HepG2 (cell line): ENCODE data around the gene FGF14. TPM values are rescaled to one million over a fixed set of nuclear protein-coding genes. Genes with fewer than 3 reads are reported as not detected.

Experiments
- ATAC-seq: fragments of 200-7000 bp; cut with Tn5 transposase; 3 replicates; pipeline ENCODE4 v1.9.1; 2020; ENCODE audit warnings: mild to moderate bottlenecking, moderate library complexity
- BruUV-seq: library from RNA; stranded (reverse); fragments of 400-500 nt; replicated peaks from 2 replicates; lab custom pipeline; 2021; lab: Mats Ljungman, UMichigan
- CTCF ChIA-PET: fragments of 300-600 bp; formaldehyde crosslinking; extraction: SDS; loops from one replicate; lab custom pipeline; 2021; ENCODE audit warnings: low total read pairs, inconsistent platforms, low intra/inter-chr PET ratio; lab: Yijun Ruan, JAX
- POLR2A ChIA-PET: fragments of 350-600 bp; sonication (Branson Sonifier 250); formaldehyde crosslinking; loops from one replicate; lab custom pipeline; 2020; ENCODE audit warnings: antibody characterized with exemption, inconsistent platforms; lab: Yijun Ruan, JAX
- DNase-seq: peaks from one replicate; pipeline ENCODE4 v3.0.0-alpha.2; 2015; ENCODE audit warnings: low spot score
- FAIRE-seq: peaks from 3 replicates; lab custom pipeline; 2011; peaks lifted over from hg19 to GRCh38; lab: Jason Lieb, UNC
- H2AFZ ChIP-seq: one replicate; pipeline ENCODE4 v1.6.1; 2011; ENCODE audit warnings: low read length, inconsistent platforms
- H3K27ac ChIP-seq: fragments of 300-600 bp; 3 replicates; pipeline ENCODE4 v1.8.0; 2011; ENCODE audit warnings: mixed run types, mild to moderate bottlenecking, mixed read lengths, low read length, inconsistent platforms; ENCODE audit not compliant: insufficient read depth; ENCODE audit errors: extremely low read length
- H3K27me3 ChIP-seq, 2 experiments: fragments of 200-600 bp in 1 of 2; 2 replicates in 1 of 2; 3 replicates in 1 of 2; pipeline versions ENCODE4 v1.6.0 to v1.8.0; 2011; ENCODE audit warnings: low read length in 2 of 2, mild to moderate bottlenecking in 2 of 2, moderate library complexity in 2 of 2, inconsistent platforms in 1 of 2; ENCODE audit not compliant: insufficient read depth in 2 of 2, control insufficient read depth in 1 of 2
- H3K36me3 ChIP-seq, 2 experiments: fragments of 200-600 bp in 1 of 2; replicated peaks in 1 of 2; 2 replicates in 1 of 2; 3 replicates in 1 of 2; pipeline versions ENCODE4 v1.5.1 to v1.8.0; 2011; ENCODE audit warnings: low read length in 2 of 2, inconsistent platforms in 1 of 2; ENCODE audit not compliant: insufficient read depth in 2 of 2, control insufficient read depth in 1 of 2
- H3K4me1 ChIP-seq: 2 replicates; pipeline ENCODE4 v1.5.1; 2012; ENCODE audit warnings: low read length, inconsistent platforms; ENCODE audit not compliant: insufficient read depth
- H3K4me2 ChIP-seq: 2 replicates; pipeline ENCODE4 v1.6.0; 2011; ENCODE audit warnings: low read depth, low read length, inconsistent platforms
- H3K4me3 ChIP-seq, 3 experiments: fragments of 200-600 bp in 1 of 3; sonication (generic), shearing (Covaris generic) in 1 of 3; replicated peaks in 1 of 3; 2 replicates each; pipeline ENCODE4 v1.5.1; 2011 to 2016; ENCODE audit warnings: low read length in 3 of 3, inconsistent platforms in 2 of 3, low read depth in 2 of 3, mild to moderate bottlenecking in 2 of 3, control low read depth in 1 of 3, mixed read lengths in 1 of 3; ENCODE audit not compliant: insufficient read depth in 1 of 3
- H3K79me2 ChIP-seq: one replicate; pipeline ENCODE4 v1.6.1; 2011; ENCODE audit warnings: low read length, inconsistent platforms; ENCODE audit not compliant: insufficient read depth
- H3K9ac ChIP-seq: 2 replicates; pipeline ENCODE4 v1.6.0; 2011; ENCODE audit warnings: mild to moderate bottlenecking, low read depth, low read length, inconsistent platforms; ENCODE audit not compliant: insufficient read depth
- H3K9me3 ChIP-seq: 2 replicates; pipeline ENCODE4 v1.5.1; 2012; ENCODE audit warnings: mild to moderate bottlenecking, low read length
- H4K20me1 ChIP-seq: 2 replicates; pipeline ENCODE4 v1.6.0; 2011; ENCODE audit warnings: inconsistent platforms, mild to moderate bottlenecking, low read length, moderate library complexity; ENCODE audit not compliant: insufficient read depth
- GLI4 ChIP-seq: sonication (generic); formaldehyde crosslinking; IDR thresholded peaks from 2 replicates; pipeline ENCODE4 v1.5.1; 2020; ENCODE audit warnings: missing genetic modification reagents, mild to moderate bottlenecking, moderate library complexity, borderline replicate concordance
- ISL2 ChIP-seq: sonication (generic); formaldehyde crosslinking; IDR thresholded peaks from 2 replicates; pipeline ENCODE4 v1.5.0; 2020; ENCODE audit warnings: missing genetic modification reagents
- SNRNP70 ChIP-seq: fragments of 200-400 bp; formaldehyde crosslinking; IDR thresholded peaks from 2 replicates; pipeline ENCODE4 v1.6.1; 2017; ENCODE audit warnings: mild to moderate bottlenecking, low read depth, low read length, moderate library complexity
- SP5 ChIP-seq: IDR thresholded peaks from 2 replicates; pipeline ENCODE4 v1.6.1; 2016; ENCODE audit warnings: low read depth, borderline replicate concordance
- ZNF446 ChIP-seq: sonication (generic); formaldehyde crosslinking; IDR thresholded peaks from 2 replicates; pipeline ENCODE4 v1.5.0; 2020; ENCODE audit warnings: mild to moderate bottlenecking, missing genetic modification reagents
- ZNF672 ChIP-seq: sonication (generic); formaldehyde crosslinking; IDR thresholded peaks from 2 replicates; pipeline ENCODE4 v1.8.1; 2022; ENCODE audit warnings: missing genetic modification reagents
- ZNF790 ChIP-seq: sonication (generic); formaldehyde crosslinking; IDR thresholded peaks from 2 replicates; pipeline ENCODE4 v1.8.0; 2022; ENCODE audit warnings: missing genetic modification reagents, mild to moderate bottlenecking, borderline replicate concordance
- WGBS: methylation state at CpG from one replicate; pipeline ENCODE4 v1.1.6; 2017; ENCODE audit warnings: low lambda C conversion rate; 5-methylcytosine and 5-hydroxymethylcytosine counted together
- in situ Hi-C: cut with HindIII; loops from 2 replicates; pipeline ENCODE4 v1.10.0; 2017; ENCODE audit warnings: low pct_unique_long_range_greater_than_20kb; ENCODE audit not compliant: extremely low pct_ligation_motif_present
- intact Hi-C: fragments of 100-400 bp; cut with micrococcal nuclease; formaldehyde crosslinking; loops from one replicate; pipeline ENCODE4 v1.10.0; 2022; ENCODE audit not compliant: unreplicated experiment
- polyA plus RNA-seq, 8 experiments: library from polyadenylated mRNA; depleted of rRNA in 3 of 8; stranded (reverse) in 7 of 8; unstranded in 1 of 8; fragments of >200 nt; fragmentation: Illumina TruSeq in 4 of 8; extraction: Trizol in 4 of 8; gene quantifications; 2 replicates each; pipeline versions ENCODE4 v1.2.1 to v1.2.3, GENCODE V29; 2011 to 2016; ENCODE audit warnings: low read depth in 4 of 8, missing spikeins in 1 of 8, mixed read lengths in 1 of 8; ENCODE audit not compliant: insufficient read depth in 1 of 8
- total RNA-seq, 5 experiments: library from RNA; depleted of rRNA; stranded (reverse); fragments of >200 nt; fragmentation: Illumina TruSeq; extraction: Trizol; gene quantifications; 2 replicates each; pipeline ENCODE4 v1.2.3, GENCODE V29; 2016; ENCODE audit warnings: low read depth in 1 of 5
- TF ChIP-seq, protein P1 (sequence below): sonication (generic); formaldehyde crosslinking; IDR thresholded peaks from 2 replicates; pipeline ENCODE4 v1.4.0; 2020; ENCODE audit warnings: mild to moderate bottlenecking, missing genetic modification reagents

The FGF14 gene
- total and polyA plus RNA-seq, 2 of the 13 experiments (the other 11 are each of a cell fraction or from before 2014, with no cell fraction given): not detected

- ChIA-PET CTCF (no interaction called here), POLR2A (no interaction called here)
- H3K79me2 ChIP-seq: no peaks in the 10 kb centered on the region
- no peak overlapping the region for H3K4me3 ChIP-seq
- DNase-seq (no peak), ATAC-seq (no peak), FAIRE-seq (no peak)
- TF ChIP-seq GLI4 (CRISPR knock-in tag) (no peak), SP5 (CRISPR knock-in tag) (no peak)
- 0% methylated on average over 1 of the region's 1 CpG for WGBS
- no peaks in the 10 kb centered on the region for H3K9me3 ChIP-seq
- no peak overlapping the region for H3K9ac ChIP-seq
- intact Hi-C loops: no loop called here
- H3K27ac ChIP-seq: no peak overlapping the region
- no peak overlapping the region for H3K4me2 ChIP-seq
- no peaks in the 10 kb centered on the region for H4K20me1 ChIP-seq
- no TSS peak for BruUV-seq
- no peak overlapping the region for H2AFZ ChIP-seq
- H3K36me3 ChIP-seq: no peaks in the 10 kb centered on the region
- H3K4me1 ChIP-seq: no peaks in the 10 kb centered on the region
- in situ Hi-C loops: no loop called here
- no peaks in the 10 kb centered on the region for H3K27me3 ChIP-seq
Observed at GRCh38 chr13:102172406-102172805, 229.4 kb downstream of the FGF14 start.

GRCh38 chr13:102170305-102170704 lies 231.5 kb downstream of the FGF14 start:
- TF ChIP-seq ZNF672 (no peak), ZNF790 (no peak), ISL2 (CRISPR knock-in tag) (no peak), SNRNP70 (no peak), ZNF446 (CRISPR knock-in tag) (no peak)
- TF ChIP-seq, protein P1, sequence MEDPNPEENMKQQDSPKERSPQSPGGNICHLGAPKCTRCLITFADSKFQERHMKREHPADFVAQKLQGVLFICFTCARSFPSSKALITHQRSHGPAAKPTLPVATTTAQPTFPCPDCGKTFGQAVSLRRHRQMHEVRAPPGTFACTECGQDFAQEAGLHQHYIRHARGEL (CRISPR knock-in tag): no peak
- TF ChIP-seq, all 625 proteins: peak for 0
- intact Hi-C loops (no loop called here), in situ Hi-C loops (no loop called here)
- no peak for ATAC-seq
- Histone ChIP-seq H3K4me3 (no peak overlapping the region), H3K9ac (no peak overlapping the region), H3K4me1 (no peaks in the 10 kb centered on the region), H4K20me1 (no peaks in the 10 kb centered on the region), H2AFZ (no peak overlapping the region), H3K79me2 (no peaks in the 10 kb centered on the region), H3K9me3 (no peaks in the 10 kb centered on the region), H3K36me3 (no peaks in the 10 kb centered on the region), H3K27me3 (no peaks in the 10 kb centered on the region), H3K27ac (no peak overlapping the region), H3K4me2 (no peak overlapping the region)
- no TSS peak for BruUV-seq
- ChIA-PET POLR2A (no interaction called here), CTCF (no interaction called here)
- DNase-seq: no peak
- 2% methylated on average over 6 of the region's 6 CpGs for WGBS
- no peak for FAIRE-seq
